Esophagus (tissue), 2 donors: ENCODE data around the gene CCBE1. TPM values are rescaled to one million over a fixed set of nuclear protein-coding genes. Genes with fewer than 3 reads are reported as not detected.
A peak's percentile ranks its signal among the peaks of the same experiment; 100 is the strongest.

Source experiments
- H3K27ac ChIP-seq, 2 donors: one replicate each; pipeline ENCODE4 v1.5.1; 2013; ENCODE audit warnings: low read depth in 2 of 2, mild to moderate bottlenecking in 2 of 2, inconsistent platforms in 1 of 2, low read length in 1 of 2, moderate library complexity in 1 of 2
- H3K27me3 ChIP-seq, 2 donors: one replicate each; pipeline ENCODE4 v1.6.1; 2013; ENCODE audit warnings: low read length in 2 of 2, control low read depth in 1 of 2, mild to moderate bottlenecking in 1 of 2; ENCODE audit not compliant: insufficient read depth in 2 of 2, control insufficient read depth in 1 of 2
- H3K36me3 ChIP-seq, 2 donors: one replicate each; pipeline ENCODE4 v1.6.1; 2013; ENCODE audit warnings: low read length in 1 of 2; ENCODE audit not compliant: control insufficient read depth in 2 of 2, insufficient read depth in 2 of 2
- H3K4me1 ChIP-seq, 2 donors: one replicate each; pipeline ENCODE4 v1.6.1; 2013; ENCODE audit warnings: low read length in 1 of 2; ENCODE audit not compliant: control insufficient read depth in 2 of 2, insufficient read depth in 2 of 2
- H3K4me3 ChIP-seq, 2 donors: one replicate each; pipeline ENCODE4 v1.5.1; 2013; ENCODE audit warnings: low read length in 2 of 2, mild to moderate bottlenecking in 2 of 2, low read depth in 1 of 2, moderate library complexity in 1 of 2
- H3K9me3 ChIP-seq, 2 donors: one replicate each; pipeline ENCODE4 v1.6.1; 2013; ENCODE audit warnings: mild to moderate bottlenecking in 2 of 2, low read depth in 1 of 2, low read length in 1 of 2, moderate library complexity in 1 of 2; ENCODE audit not compliant: control insufficient read depth in 2 of 2, insufficient read depth in 1 of 2
- WGBS, 2 donors: extraction: QIAGEN DNeasy Blood & Tissue Kit; methylation state at CpG; one replicate each; pipeline ENCODE4 v1.1.7; 2013; 5-methylcytosine and 5-hydroxymethylcytosine counted together
- polyA plus RNA-seq, 2 donors: library from polyadenylated mRNA; stranded (reverse); fragments of 200-250 nt; gene quantifications; one replicate each; pipeline ENCODE4 v1.2.3, GENCODE V29; 2013
- donor health status: healthy with polysubstance abuse.
- donor health status: Bipolar disorder and iron deficiency.

CCBE1 gene
- polyA plus RNA-seq, 2 donors = 0.18 to 0.34 TPM

DNA sequence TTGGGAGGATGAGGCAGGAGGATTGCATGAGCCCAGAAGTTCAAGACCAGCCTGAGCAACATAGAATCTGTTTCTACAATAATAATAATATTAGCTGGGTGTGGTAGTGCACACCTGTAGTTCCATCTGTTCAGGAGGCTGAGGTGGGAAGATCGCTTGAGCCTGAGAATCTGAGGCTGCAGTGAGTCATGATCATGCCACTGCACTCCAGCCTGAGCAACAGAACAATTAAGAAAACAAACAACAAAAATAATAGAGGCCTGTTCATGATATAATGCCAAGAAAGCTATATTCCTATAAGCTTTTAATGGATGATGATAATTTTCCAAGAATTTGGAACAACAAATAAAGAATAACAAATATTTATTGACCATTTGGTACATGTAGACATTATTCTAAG, 6.9 kb upstream of the CCBE1 start:
- 52 to 61% methylated on average over 1 of the region's 1 CpG for WGBS, 2 donors
- peaks cover 0 to 2% of the 10 kb centered on the region in 2 donors for H3K4me1 ChIP-seq

DNA sequence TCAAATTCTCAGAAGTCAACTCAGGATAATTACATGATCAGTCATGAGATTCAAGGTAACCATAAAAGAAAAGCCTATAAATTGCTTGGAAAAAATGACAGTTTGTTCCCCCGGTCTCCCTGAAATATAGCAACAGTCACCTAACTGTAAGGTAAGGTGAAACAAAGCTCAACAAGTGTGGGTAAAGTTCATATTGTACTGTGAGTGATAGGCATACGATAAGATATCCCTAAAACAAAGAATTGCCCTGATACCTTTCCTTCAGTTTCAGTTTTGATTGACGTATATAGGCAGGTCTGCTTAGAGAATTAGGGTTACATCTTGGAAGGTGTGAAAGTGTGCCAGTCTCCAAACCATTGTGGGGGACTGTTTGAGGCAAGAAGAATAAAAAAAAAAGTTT, 4.0 kb upstream of the CCBE1 start:
- H3K9me3 ChIP-seq = no peaks in the 10 kb centered on the region
- H3K27ac ChIP-seq = no peak overlapping the region
- no peaks in the 10 kb centered on the region for H3K27me3 ChIP-seq
- peaks cover 10 to 12% of the 10 kb centered on the region in 2 donors for H3K4me1 ChIP-seq
- no peaks in the 10 kb centered on the region for H3K36me3 ChIP-seq
- no peak overlapping the region for H3K4me3 ChIP-seq
- 46 to 50% methylated on average over 3 of the region's 3 CpGs for WGBS, 2 donors

More for the DNA sequence above, 6.9 kb upstream of the CCBE1 start:
- Histone ChIP-seq H3K36me3 (no peaks in the 10 kb centered on the region), H3K27ac (no peak overlapping the region), H3K27me3 (no peaks in the 10 kb centered on the region), H3K9me3 (no peaks in the 10 kb centered on the region), H3K4me3 (no peak overlapping the region)

DNA sequence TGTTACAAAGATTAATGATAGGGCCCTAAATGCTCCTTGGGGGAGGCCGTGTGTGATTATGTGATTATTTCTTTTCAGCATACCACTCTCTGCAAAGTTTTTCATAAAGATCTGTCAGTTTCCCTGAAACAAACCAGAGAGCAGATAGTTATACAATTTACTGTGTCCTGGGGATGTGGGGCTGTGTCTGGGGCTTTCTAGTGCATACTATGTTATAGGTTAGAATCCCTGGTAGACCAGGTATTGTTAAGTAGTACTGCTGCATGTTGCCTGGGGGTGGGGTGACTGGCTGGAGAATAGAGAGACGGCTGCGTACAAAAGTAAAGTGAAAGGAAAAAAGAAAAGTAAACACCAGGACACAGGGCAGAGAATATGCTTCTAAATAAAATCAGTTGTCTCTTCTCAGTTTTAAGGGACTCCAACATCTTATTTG, 3.3 kb upstream of the CCBE1 start:
- Histone ChIP-seq H3K27ac (no peak overlapping the region), H3K27me3 (no peaks in the 10 kb centered on the region), H3K4me3 (no peak overlapping the region), H3K9me3 (no peaks in the 10 kb centered on the region), H3K4me1 (peaks cover 10 to 12% of the 10 kb centered on the region in 2 donors), H3K36me3 (no peaks in the 10 kb centered on the region)
- 47 to 56% methylated on average over 3 of the region's 3 CpGs for WGBS, 2 donors

- Histone ChIP-seq H3K27me3 (no peaks in the 10 kb centered on the region), H3K4me3 (no peak overlapping the region), H3K27ac (no peak overlapping the region), H3K9me3 (no peaks in the 10 kb centered on the region), H3K4me1 (peaks cover 9 to 12% of the 10 kb centered on the region in 2 donors), H3K36me3 (no peaks in the 10 kb centered on the region)
- 54 to 59% methylated on average over 8 of the region's 8 CpGs for WGBS, 2 donors
These were observed 2.7 kb upstream of the CCBE1 start for GRCh38 chr18:59699750-59700534.

GRCh38 chr18:59699061-59699460, 1.8 kb upstream of the CCBE1 start:
- 85 to 96% methylated on average over 1 of the region's 1 CpG for WGBS, 2 donors
- no peaks in the 10 kb centered on the region for H3K36me3 ChIP-seq
- H3K27ac ChIP-seq = no peak overlapping the region
- no peaks in the 10 kb centered on the region for H3K9me3 ChIP-seq
- peaks cover 9 to 12% of the 10 kb centered on the region in 2 donors for H3K4me1 ChIP-seq
- no peaks in the 10 kb centered on the region for H3K27me3 ChIP-seq
- H3K4me3 ChIP-seq = no peak overlapping the region

DNA sequence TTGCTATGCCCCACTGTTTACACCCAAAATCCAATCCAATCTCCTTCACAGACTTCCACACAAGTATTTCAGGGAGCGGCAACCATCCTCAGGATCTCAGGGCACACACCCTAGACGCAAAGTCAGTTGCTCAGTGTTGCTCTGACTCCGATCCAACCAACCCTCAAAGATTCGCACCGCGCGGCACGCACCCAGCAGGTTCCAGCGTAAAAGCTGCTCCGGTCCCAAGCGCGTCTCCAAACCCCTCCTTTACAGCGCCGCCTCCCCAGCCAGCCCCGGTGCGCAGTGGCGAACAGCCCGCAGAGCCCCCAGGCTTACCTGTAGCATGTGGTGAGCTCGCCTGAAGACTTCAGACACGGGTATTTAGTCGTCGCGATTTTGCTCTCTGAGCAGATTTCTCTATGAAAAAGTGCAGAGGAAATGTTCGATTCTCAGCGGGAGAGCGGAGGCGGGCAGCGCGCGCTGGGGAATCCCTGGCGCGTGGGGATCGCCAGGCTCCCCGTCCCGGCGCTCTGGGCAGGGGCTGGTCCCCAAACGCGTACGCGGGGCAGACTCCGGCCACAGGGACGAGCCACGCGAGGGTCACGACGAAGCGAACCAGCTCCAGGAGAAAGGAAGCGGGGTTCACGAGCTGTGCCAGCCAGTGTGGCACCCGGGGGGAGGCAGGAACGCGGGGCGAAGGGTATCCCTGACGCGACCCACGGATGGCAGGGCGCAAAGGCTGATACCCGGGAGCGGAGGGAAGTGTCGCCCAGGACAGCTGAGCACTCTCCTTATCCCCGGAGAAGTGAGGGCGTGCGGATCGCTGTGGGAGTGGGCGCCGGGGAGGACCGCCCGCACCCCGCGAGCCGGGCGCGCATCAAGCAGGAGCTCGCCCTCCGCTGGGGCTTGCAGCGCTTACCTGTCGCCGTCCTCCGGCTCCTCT, 650 bp downstream of the CCBE1 start:
- H3K4me3 ChIP-seq = peak overlapping the region; percentile 44 to 56
- WGBS, 2 donors = 2 to 4% methylated on average over 74 to 79 of the region's 79 CpGs
- H3K36me3 ChIP-seq = no peaks in the 10 kb centered on the region
- H3K27me3 ChIP-seq = no peaks in the 10 kb centered on the region
- no peaks in the 10 kb centered on the region for H3K9me3 ChIP-seq
- H3K27ac ChIP-seq = no peak overlapping the region
- peaks cover 9 to 12% of the 10 kb centered on the region in 2 donors for H3K4me1 ChIP-seq

DNA sequence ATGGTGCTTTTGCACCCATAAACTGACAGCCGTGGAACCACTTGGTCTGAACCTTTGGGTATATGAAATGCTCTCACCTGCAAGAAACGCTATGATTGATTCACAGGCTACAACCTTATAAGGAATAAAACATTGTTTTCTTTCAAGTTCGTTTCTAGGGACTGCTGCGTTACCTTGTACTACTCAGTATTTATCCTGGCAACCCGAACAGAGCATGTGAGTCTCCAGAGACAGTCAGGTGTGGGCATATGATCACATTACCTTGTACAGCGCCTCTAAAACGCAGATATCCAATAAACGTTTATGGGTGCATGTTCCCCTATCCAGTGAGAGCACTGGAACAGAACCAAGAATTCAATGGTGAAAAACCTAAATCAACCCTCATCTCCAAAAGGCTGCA, 1.7 kb downstream of the CCBE1 start:
- Histone ChIP-seq H3K27ac (no peak overlapping the region), H3K4me3 (no peak overlapping the region), H3K36me3 (no peaks in the 10 kb centered on the region), H3K27me3 (no peaks in the 10 kb centered on the region), H3K9me3 (no peaks in the 10 kb centered on the region), H3K4me1 (peaks cover 9 to 12% of the 10 kb centered on the region in 2 donors)
- 66 to 72% methylated on average over 8 of the region's 8 CpGs for WGBS, 2 donors

- Histone ChIP-seq H3K9me3 (no peaks in the 10 kb centered on the region), H3K36me3 (no peaks in the 10 kb centered on the region), H3K4me3 (no peak overlapping the region), H3K4me1 (peaks cover 9 to 12% of the 10 kb centered on the region in 2 donors), H3K27me3 (no peaks in the 10 kb centered on the region), H3K27ac (no peak overlapping the region)
- WGBS, 2 donors = 69 to 79% methylated on average over 4 of the region's 4 CpGs
These were observed 2.4 kb downstream of the CCBE1 start for GRCh38 chr18:59694824-59695223.

GRCh38 chr18:59691996-59692395, 5.2 kb downstream of the CCBE1 start:
- no peaks in the 10 kb centered on the region for H3K36me3 ChIP-seq
- no peaks in the 10 kb centered on the region for H3K9me3 ChIP-seq
- peaks cover 4 to 6% of the 10 kb centered on the region in 2 donors for H3K4me1 ChIP-seq
- no peak overlapping the region for H3K27ac ChIP-seq
- H3K4me3 ChIP-seq = no peak overlapping the region
- WGBS, 2 donors = 62 to 66% methylated on average over 4 of the region's 4 CpGs
- no peaks in the 10 kb centered on the region for H3K27me3 ChIP-seq
